Stomach smooth muscle (tissue), 2 donors: ENCODE data around the gene MCC.

Source experiments
- H3K27ac ChIP-seq: one replicate; pipeline ENCODE4 v1.7.0; 2013; ENCODE audit warnings: mild to moderate bottlenecking, low read length, inconsistent platforms
- H3K27me3 ChIP-seq, 2 donors: one replicate each; pipeline ENCODE4 v1.7.0; 2013; ENCODE audit warnings: low read length in 2 of 2; ENCODE audit not compliant: insufficient read depth in 2 of 2, control insufficient read depth in 1 of 2
- H3K36me3 ChIP-seq, 2 donors: one replicate each; pipeline ENCODE4 v1.7.0; 2013; ENCODE audit warnings: low read length in 2 of 2; ENCODE audit not compliant: control insufficient read depth in 2 of 2, insufficient read depth in 2 of 2
- H3K4me1 ChIP-seq: one replicate; pipeline ENCODE4 v1.7.0; 2013; ENCODE audit warnings: low read length; ENCODE audit not compliant: control insufficient read depth, insufficient read depth
- H3K4me3 ChIP-seq, 2 donors: one replicate each; pipeline ENCODE4 v1.7.0; 2013; ENCODE audit warnings: low read length in 2 of 2
- H3K9ac ChIP-seq, 2 donors: one replicate each; pipeline ENCODE4 v1.7.0; 2013; ENCODE audit warnings: low read length in 2 of 2, mild to moderate bottlenecking in 1 of 2
- H3K9me3 ChIP-seq, 2 donors: one replicate each; pipeline ENCODE4 v1.7.0; 2013; ENCODE audit warnings: low read length in 2 of 2; ENCODE audit not compliant: control insufficient read depth in 2 of 2
- donor health status: healthy.
- donor health status: Pancreatic carcinoma.

Gene MCC

DNA sequence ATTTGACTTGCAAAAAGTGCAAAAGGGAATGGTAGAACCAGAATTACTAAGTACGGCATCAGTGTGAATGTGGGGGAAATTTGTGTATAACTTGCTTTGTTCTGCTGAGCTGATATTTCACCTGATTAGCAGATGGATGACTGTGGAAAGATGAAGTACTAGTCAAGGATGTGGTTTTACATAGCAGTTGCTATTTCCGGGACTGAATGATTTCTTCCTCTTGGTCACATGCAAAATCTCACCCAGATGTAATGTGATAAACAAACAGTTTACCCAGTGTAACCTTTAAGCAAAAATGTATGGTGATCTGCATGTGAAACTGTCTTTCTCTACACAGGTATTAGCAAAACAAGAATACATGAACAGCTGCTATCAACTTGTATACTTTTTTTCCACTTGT lies 465.6 kb downstream of the MCC start:
- Histone ChIP-seq H3K4me3 (no peak overlapping the region), H3K36me3 (peaks cover 9 to 15% of the 10 kb centered on the region in 2 donors), H3K9ac (no peak overlapping the region), H3K9me3 (no peaks in the 10 kb centered on the region), H3K27me3 (no peaks in the 10 kb centered on the region), H3K27ac (no peak overlapping the region), H3K4me1 (no peaks in the 10 kb centered on the region)

DNA sequence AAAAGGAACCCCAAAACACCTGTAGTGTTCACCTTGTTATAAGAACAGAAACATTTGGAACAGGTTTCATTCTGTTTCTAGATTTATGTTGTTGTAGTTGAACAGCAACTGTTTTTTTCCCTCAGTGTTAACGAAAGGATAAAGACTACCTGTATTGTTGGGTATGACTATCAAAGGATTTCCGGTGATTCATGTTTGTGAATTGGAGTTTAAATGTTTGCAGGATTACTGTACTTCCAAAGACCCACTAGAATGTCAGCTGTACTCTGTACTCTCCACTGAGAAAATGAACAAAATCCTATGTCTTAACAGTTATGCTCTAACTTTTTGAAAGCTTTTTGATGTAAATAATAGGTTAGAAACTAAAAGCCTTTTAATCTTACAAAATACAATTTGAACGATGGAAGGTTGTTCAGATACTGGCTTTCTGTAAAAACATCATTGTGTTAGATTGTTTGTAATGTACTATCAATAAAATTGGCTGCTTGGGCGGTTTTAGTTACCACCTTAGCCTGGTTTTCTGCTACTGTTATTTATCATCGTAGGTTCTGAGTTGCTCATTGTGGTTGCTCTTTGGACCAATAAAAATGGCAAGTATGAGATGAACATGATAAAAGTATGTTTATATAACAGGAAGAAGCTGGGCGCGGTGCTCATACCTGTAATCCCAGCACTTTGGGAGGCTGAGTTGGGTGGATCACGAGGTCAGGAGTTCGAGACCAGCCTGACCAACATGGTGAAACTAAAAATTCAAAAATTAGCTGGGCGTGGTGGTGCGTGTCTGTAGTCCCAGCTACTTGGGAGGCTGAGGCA lies 467.6 kb downstream of the MCC start:
- no peaks in the 10 kb centered on the region for H3K27me3 ChIP-seq
- H3K36me3 ChIP-seq: peaks cover 0 to 5% of the 10 kb centered on the region in 2 donors
- no peaks in the 10 kb centered on the region for H3K9me3 ChIP-seq
- no peaks in the 10 kb centered on the region for H3K4me1 ChIP-seq
- no peak overlapping the region for H3K4me3 ChIP-seq
- H3K27ac ChIP-seq: no peak overlapping the region
- H3K9ac ChIP-seq: no peak overlapping the region

DNA sequence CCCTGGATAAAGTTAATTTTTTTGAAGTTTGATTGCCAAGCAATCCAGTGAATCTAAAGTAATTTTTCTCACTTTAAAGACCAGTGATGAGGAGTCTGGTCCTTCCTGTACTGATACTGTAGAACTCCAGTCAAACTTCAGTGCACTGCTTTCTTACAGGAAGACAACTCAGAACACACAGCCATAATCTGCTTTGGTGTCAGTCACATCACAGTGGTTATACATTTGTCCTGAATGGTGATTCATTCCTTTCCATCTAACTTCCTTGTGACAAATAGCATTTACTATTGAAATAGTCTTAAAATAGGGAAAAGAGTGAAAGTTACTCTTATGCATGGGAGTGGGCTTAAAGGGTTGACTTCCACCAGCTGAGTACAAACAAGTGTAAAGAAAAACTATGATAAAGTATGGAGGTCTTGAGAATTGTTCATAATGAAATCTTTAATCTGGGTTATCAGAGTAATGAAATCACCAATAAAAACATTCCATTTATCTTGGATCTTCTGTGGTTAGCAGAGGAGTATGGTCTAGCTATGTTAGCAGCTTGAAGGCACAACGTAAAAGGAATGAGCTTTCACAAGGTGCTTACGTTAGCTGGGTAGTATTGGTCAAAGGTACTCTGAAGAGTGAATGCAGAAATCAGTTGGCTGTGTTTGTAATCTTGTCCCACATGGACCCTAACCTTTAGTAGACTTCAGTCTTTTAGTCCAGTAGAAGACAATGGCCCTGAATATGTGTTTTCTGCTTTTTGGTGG lies 470.2 kb downstream of the MCC start:
- H3K4me3 ChIP-seq: no peak overlapping the region
- H3K4me1 ChIP-seq: no peaks in the 10 kb centered on the region
- no peak overlapping the region for H3K27ac ChIP-seq
- H3K36me3 ChIP-seq: peaks cover 5 to 10% of the 10 kb centered on the region in 2 donors
- no peak overlapping the region for H3K9ac ChIP-seq
- H3K27me3 ChIP-seq: no peaks in the 10 kb centered on the region
- H3K9me3 ChIP-seq: no peaks in the 10 kb centered on the region

DNA sequence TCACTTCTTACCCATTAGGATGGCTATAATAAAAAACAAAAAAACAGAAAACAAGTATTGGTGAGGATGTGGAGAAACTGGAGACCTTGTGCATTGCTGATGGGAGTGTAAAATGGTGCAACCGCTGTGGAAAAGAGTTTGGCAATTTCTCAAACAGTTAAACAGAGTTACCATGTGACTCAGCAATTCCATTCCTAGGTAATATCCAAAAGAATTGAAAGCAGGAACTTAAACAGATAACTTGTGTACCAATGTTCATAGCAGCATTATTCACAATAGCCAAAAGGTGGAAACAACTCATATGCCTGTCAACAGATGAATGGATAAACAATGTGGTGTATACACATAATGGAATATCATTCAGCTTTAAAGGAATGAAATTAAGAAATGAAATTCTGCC lies 482.8 kb downstream of the MCC start:
- peaks cover 7 to 11% of the 10 kb centered on the region in 2 donors for H3K36me3 ChIP-seq
- H3K4me1 ChIP-seq: no peaks in the 10 kb centered on the region
- no peak overlapping the region for H3K9ac ChIP-seq
- no peaks in the 10 kb centered on the region for H3K27me3 ChIP-seq
- no peaks in the 10 kb centered on the region for H3K9me3 ChIP-seq
- H3K27ac ChIP-seq: no peak overlapping the region
- H3K4me3 ChIP-seq: no peak overlapping the region

DNA sequence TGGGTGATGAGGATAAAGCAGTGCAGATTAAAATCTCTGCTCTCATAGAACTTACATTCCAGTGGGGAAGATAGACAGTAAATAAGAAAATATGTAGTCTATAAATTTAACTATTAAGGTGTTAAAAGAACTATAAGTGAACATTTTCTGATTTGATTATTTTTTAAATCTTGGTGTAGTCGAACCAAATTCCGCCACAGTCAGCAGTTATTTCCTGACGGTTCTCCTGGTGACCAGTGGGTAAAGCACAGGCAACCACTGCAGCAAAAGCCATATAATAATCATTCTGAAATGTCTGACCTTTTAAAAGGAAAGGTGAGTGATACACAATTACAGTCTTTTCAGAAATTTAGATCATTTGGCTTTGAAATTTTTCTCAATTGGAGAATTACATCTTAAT lies 484.5 kb downstream of the MCC start:
- no peak overlapping the region for H3K9ac ChIP-seq
- H3K4me3 ChIP-seq: no peak overlapping the region
- no peaks in the 10 kb centered on the region for H3K4me1 ChIP-seq
- peaks cover 7 to 9% of the 10 kb centered on the region in 2 donors for H3K36me3 ChIP-seq
- no peak overlapping the region for H3K27ac ChIP-seq
- H3K27me3 ChIP-seq: no peaks in the 10 kb centered on the region
- no peaks in the 10 kb centered on the region for H3K9me3 ChIP-seq

DNA sequence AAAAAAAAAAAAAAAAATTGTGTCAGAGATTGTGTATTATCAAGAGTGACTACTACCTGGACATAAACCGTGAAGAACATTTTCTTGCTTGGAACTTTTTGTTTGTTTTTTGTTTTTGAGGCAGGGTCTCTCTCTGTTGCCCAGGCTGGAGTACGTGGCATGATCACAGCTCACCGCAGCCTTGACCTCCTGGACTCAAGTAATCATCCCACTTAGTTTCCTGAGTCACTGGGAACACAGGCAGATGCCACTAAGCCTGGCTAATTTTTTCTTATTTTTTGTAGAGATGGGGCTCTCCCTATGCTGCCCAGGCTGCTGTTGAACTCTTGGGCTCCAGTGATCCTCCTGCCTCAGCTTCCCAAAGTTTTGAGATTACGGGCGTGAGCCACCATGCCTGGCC lies 485.8 kb downstream of the MCC start:
- no peak overlapping the region for H3K9ac ChIP-seq

DNA sequence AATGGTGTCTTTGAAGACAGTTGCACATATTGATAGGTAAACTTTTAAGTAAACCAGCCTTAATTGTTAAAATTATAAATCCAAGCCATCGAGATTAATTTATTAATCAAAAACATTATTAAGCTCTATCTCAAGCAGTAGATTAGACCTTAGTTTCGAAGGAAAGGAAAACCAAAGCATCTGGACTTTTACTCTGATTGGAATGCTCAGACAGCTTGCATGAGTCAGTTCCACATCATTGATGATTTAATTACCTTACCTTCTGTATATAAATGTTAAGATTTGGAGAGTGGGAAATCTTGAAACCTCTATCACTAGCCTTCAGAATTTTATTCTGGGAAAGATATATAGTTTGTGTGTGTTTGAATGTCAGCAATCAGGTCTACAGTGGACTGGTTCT lies 487.8 kb downstream of the MCC start:
- peaks cover 7% of the 10 kb centered on the region in 2 donors for H3K36me3 ChIP-seq
- no peaks in the 10 kb centered on the region for H3K27me3 ChIP-seq

More for the DNA sequence above, 485.8 kb downstream of the MCC start:
- Histone ChIP-seq H3K27ac (no peak overlapping the region), H3K36me3 (peaks cover 7 to 9% of the 10 kb centered on the region in 2 donors), H3K9me3 (no peaks in the 10 kb centered on the region), H3K4me3 (no peak overlapping the region), H3K4me1 (no peaks in the 10 kb centered on the region), H3K27me3 (no peaks in the 10 kb centered on the region)

DNA sequence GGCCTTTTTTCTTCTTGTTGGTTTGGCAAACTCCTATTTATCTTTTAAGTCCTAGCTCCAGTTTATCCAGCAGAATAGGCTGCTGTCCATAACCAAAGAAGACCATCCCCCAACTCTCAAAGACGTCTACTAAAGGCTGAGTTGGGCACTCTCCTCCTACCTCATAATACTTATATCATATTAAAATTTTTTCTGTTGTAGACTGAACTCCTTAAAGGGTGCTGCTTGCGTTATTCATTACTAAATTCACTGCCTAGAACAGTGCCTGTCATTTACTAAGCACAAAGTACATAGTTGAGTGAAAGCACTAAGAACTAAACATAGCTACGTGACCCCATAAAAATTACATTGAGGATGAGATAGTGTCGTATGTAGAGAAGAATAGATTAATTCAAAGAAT lies 490.0 kb downstream of the MCC start:
- no peaks in the 10 kb centered on the region for H3K9me3 ChIP-seq
- no peak overlapping the region for H3K9ac ChIP-seq
- H3K27ac ChIP-seq: no peak overlapping the region
- no peaks in the 10 kb centered on the region for H3K4me1 ChIP-seq
- no peaks in the 10 kb centered on the region for H3K27me3 ChIP-seq
- no peak overlapping the region for H3K4me3 ChIP-seq
- H3K36me3 ChIP-seq: peaks cover 3 to 7% of the 10 kb centered on the region in 2 donors

More for the DNA sequence above, 487.8 kb downstream of the MCC start:
- Histone ChIP-seq H3K4me1 (no peaks in the 10 kb centered on the region), H3K9me3 (no peaks in the 10 kb centered on the region), H3K9ac (no peak overlapping the region), H3K4me3 (no peak overlapping the region), H3K27ac (no peak overlapping the region)

DNA sequence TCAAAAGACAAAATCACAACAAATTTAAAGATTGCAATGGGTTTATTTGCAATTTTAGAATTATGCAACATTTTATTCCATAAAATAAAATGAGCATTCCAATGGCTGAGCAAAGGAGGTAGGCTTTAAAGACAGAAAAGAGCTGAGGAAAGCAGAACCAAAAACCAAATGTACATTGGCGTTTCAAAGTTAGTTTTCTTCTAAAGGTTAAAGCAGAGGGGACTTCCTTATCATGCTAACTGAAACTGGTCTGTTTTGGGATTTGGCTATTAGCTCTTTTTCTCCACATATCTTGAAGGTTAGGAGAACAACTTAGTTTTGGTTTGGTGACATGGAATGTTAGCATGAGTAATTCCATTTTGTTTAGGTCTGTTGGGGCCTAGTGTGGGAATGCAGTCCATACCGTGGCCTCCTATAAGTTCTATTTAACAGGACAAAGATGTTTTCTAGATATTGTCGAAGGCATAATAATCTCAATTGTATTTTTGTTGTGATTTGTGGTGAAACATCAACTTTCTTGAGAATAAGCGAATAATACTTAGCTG lies 491.4 kb downstream of the MCC start:
- no peaks in the 10 kb centered on the region for H3K9me3 ChIP-seq
- H3K27ac ChIP-seq: no peak overlapping the region
- H3K4me3 ChIP-seq: no peak overlapping the region
- H3K27me3 ChIP-seq: no peaks in the 10 kb centered on the region
- no peak overlapping the region for H3K9ac ChIP-seq
- H3K36me3 ChIP-seq: peaks cover 0 to 7% of the 10 kb centered on the region in 2 donors
- no peaks in the 10 kb centered on the region for H3K4me1 ChIP-seq

DNA sequence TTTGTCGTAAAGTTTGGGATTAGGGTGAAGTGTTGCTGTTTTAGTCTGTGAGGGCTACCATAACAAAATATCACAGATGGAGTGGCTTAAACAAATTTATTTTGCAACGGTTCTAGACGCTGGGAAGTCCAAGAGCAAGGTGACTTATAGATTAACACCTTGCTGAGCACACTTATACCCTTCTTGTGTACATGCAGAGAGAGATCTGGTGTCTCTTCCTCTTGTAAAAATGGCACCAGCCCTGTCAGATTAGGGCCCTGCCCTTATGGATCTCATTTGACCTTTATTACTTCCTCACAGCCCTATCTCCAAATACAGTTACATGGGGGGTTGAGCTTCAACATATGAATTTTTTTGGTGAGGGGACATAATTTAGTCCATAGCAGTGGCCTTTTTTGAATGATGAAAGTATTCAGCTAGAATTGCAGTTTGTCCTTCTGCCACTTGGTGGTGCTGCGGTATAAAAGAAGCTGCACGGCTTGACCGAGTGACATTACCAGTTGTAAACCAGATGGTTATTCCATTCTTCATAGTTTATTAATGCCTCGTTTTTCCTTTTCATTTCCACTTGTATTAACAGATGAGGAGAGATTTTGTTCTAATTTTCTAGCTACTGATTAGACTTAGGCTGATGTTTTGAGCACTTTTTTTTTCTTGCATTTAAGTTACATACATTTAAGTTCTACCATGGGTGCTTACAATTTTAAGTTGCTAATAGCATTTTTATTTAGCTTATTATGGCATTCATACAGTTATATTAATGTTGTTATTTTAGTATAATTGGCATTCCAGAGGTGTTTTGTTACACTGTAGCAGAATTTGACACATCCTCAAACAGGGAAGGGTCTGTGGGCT lies 492.3 kb downstream of the MCC start:
- Histone ChIP-seq H3K27me3 (no peaks in the 10 kb centered on the region), H3K36me3 (peaks cover 0 to 7% of the 10 kb centered on the region in 2 donors), H3K4me1 (no peaks in the 10 kb centered on the region), H3K9me3 (no peaks in the 10 kb centered on the region), H3K27ac (no peak overlapping the region), H3K9ac (no peak overlapping the region), H3K4me3 (no peak overlapping the region)
